ENCODE measurements around the gene M6PR. TPM values are rescaled to one million over a fixed set of nuclear protein-coding genes. Genes with fewer than 3 reads are reported as not detected.

M6PR gene
- total and polyA plus RNA-seq, 2 of the 8 experiments (the other 6 are each of a cell fraction or from before 2014, with no cell fraction given): 106 to 122 TPM

- no peak overlapping the region for H3K18ac ChIP-seq (ENCODE audit: extremely low read depth, low read length)
- CTCF ChIA-PET (ENCODE audit: partially characterized antibody): no interaction called here
Observed at GRCh38 chr12:8987685-8988084, 38.2 kb upstream of the M6PR start.

More at GRCh38 chr12:8987685-8988084, 38.2 kb upstream of the M6PR start:
- Histone ChIP-seq H4K8ac (ENCODE audit: extremely low read depth, insufficient read depth, low read length) (no peak overlapping the region), H3K56ac (replicated peaks; ENCODE audit: insufficient read length, low read depth, low read length) (no peak overlapping the region), H3K23me2 (ENCODE audit: low read depth, low read length) (no peaks in the 10 kb centered on the region), H3K79me1 (ENCODE audit: low read depth, low read length) (no peaks in the 10 kb centered on the region), H3K4me3 (ENCODE audit: extremely low read depth in 1 of 4, insufficient read depth in 2 of 4, low read depth in 3 of 4, low read length in 4 of 4) (no peak overlapping the region), H3K4me1 (replicated peaks in 1 of 4; ENCODE audit: control insufficient read depth in 3 of 4, insufficient read depth in 4 of 4, low read length in 3 of 4) (no peaks in the 10 kb centered on the region), H2AFZ (ENCODE audit: low read length) (no peak overlapping the region), H2BK120ac (replicated peaks; ENCODE audit: low read depth, low read length) (no peak overlapping the region), H3K4ac (replicated peaks; ENCODE audit: insufficient read length, low read depth, low read length) (no peak overlapping the region), H3K14ac (ENCODE audit: insufficient read length) (no peak overlapping the region), H3K36me3 (ENCODE audit: control insufficient read depth in 2 of 4, insufficient read depth in 4 of 4, low read length in 3 of 4) (no peaks in the 10 kb centered on the region), H2BK5ac (ENCODE audit: low read depth, low read length) (no peak overlapping the region), H2AK5ac (ENCODE audit: low read depth, low read length) (no peak overlapping the region), H3K27ac (ENCODE audit: low read depth, low read length) (no peak overlapping the region), H4K5ac (ENCODE audit: insufficient read length, low read depth, low read length) (no peak overlapping the region), H3K4me2 (ENCODE audit: insufficient read depth in 1 of 2, low read depth in 2 of 2, low read length in 2 of 2) (no peak overlapping the region), H3K9me3 (ENCODE audit: insufficient read depth in 2 of 2, low read depth in 1 of 2, low read length in 1 of 2) (no peaks in the 10 kb centered on the region), H4K91ac (replicated peaks; ENCODE audit: insufficient read length, low read length) (no peak overlapping the region), H2BK20ac (ENCODE audit: low read length) (no peak overlapping the region), H3K9ac (replicated peaks in 1 of 4; ENCODE audit: extremely low read depth in 1 of 4, low read depth in 3 of 4, low read length in 3 of 4) (no peak overlapping the region), H2BK15ac (ENCODE audit: low read length) (no peak overlapping the region), H3K23ac (ENCODE audit: insufficient read length) (no peak overlapping the region), H3K27me3 (replicated peaks in 1 of 4; ENCODE audit: control insufficient read depth in 3 of 4, extremely low read depth in 1 of 4, insufficient read depth in 3 of 4, low read length in 3 of 4) (no peaks in the 10 kb centered on the region), H4K20me1 (replicated peaks in 1 of 2; ENCODE audit: control insufficient read depth in 1 of 2, insufficient read depth in 2 of 2, low read length in 2 of 2) (no peaks in the 10 kb centered on the region), H3K79me2 (ENCODE audit: control insufficient read depth in 1 of 2, insufficient read depth in 2 of 2, low read length in 2 of 2) (no peaks in the 10 kb centered on the region), H2BK12ac (ENCODE audit: low read depth, low read length) (no peak overlapping the region)
- DNase-seq (ENCODE audit: low read depth in 1 of 2, low spot score in 2 of 2) (no peak), FAIRE-seq (no peak)
- TF ChIP-seq CTBP2 (IDR thresholded peaks at IDR 0.05; ENCODE audit: borderline replicate concordance, insufficient read depth, insufficient read length, low read length): no peak
- TF ChIP-seq EP300 (IDR thresholded peaks at IDR 0.05; ENCODE audit: borderline replicate concordance in 1 of 2, low read depth in 2 of 2, low read length in 2 of 2): no peak
- no peak for TF ChIP-seq TEAD4 (IDR thresholded peaks at IDR 0.05; ENCODE audit: low read depth, low read length)
- no peak for TF ChIP-seq TAF1 (IDR thresholded peaks at IDR 0.05; ENCODE audit: low read depth, low read length)
- TF ChIP-seq GTF2F1 (IDR thresholded peaks at IDR 0.05; ENCODE audit: borderline replicate concordance, low read depth, low read length): no peak
- no peak for TF ChIP-seq TBP (IDR thresholded peaks at IDR 0.05; ENCODE audit: low read depth, low read length)
- no peak for TF ChIP-seq POU5F1 (IDR thresholded peaks at IDR 0.05; ENCODE audit: low read depth, low read length)
- TF ChIP-seq SIX5 (IDR thresholded peaks at IDR 0.05; ENCODE audit: low read depth, low read length): no peak
- TF ChIP-seq KDM5A (IDR thresholded peaks at IDR 0.05; ENCODE audit: low read length): no peak
- TF ChIP-seq RBBP5 (IDR thresholded peaks at IDR 0.05; ENCODE audit: borderline replicate concordance, low read depth, low read length): no peak
- TF ChIP-seq POLR2AphosphoS5 (IDR thresholded peaks at IDR 0.05; ENCODE audit: low read depth, low read length): no peak
- no peak for TF ChIP-seq SRF (IDR thresholded peaks at IDR 0.05; ENCODE audit: low read depth, low read length)
- no peak for TF ChIP-seq SIN3A (conservative IDR thresholded peaks at IDR 0.05 in 1 of 2, IDR thresholded peaks at IDR 0.05 in 1 of 2; ENCODE audit: low read depth in 1 of 2, low read length in 2 of 2)
- TF ChIP-seq HDAC6 (IDR thresholded peaks at IDR 0.05; ENCODE audit: low read depth, low read length): no peak
- TF ChIP-seq BCL11A (IDR thresholded peaks at IDR 0.05; ENCODE audit: low read depth in 2 of 2, low read length in 2 of 2): no peak
- TF ChIP-seq SIRT6 (IDR thresholded peaks at IDR 0.05; ENCODE audit: low read length): no peak
- POLR2A ChIA-PET (ENCODE audit: partially characterized antibody): interaction anchor here (1.5 kb wide), 1 partner anchor 38 kb away, joined by 3 read pairs; the partner anchor contains the start of gene M6PR
- 85% methylated on average over 1 of the region's 1 CpG; no CpG with 5 or more reads in 1 of the 2 experiments for whole genome bisulfite sequencing, 2 experiments (ENCODE audit: extremely low coverage in 1 of 2, insufficient coverage in 1 of 2, insufficient read length in 1 of 2, insufficient replicate concordance in 2 of 2, low coverage in 1 of 2, low lambda C conversion rate in 2 of 2, missing lambda C conversion rate in 1 of 2)

All from H1 (cell line).